ENCODE data around the gene CACNA2D3. TPM values are rescaled to one million over a fixed set of nuclear protein-coding genes. Genes with fewer than 3 reads are reported as not detected.

The CACNA2D3 gene
- total and polyA plus RNA-seq, 4 donors: 0.06 to 0.37 (median 0.08) TPM; not detected in 1

GRCh38 chr3:54814224-54814623 is 691.9 kb downstream of the CACNA2D3 start:
- no peak overlapping the region for H3K9ac ChIP-seq (ENCODE audit: low read depth in 1 of 2, low read length in 2 of 2)
- WGBS: 90% methylated on average over 3 of the region's 3 CpGs
- H3K4me1 ChIP-seq (ENCODE audit: control insufficient read depth in 4 of 4, insufficient read depth in 4 of 4, low read length in 3 of 4): no peaks in the 10 kb centered on the region
- H3K27me3 ChIP-seq (ENCODE audit: control insufficient read depth in 4 of 4, insufficient read depth in 4 of 4, low read length in 3 of 4): no peaks in the 10 kb centered on the region
- no peak for TF ChIP-seq ATF3 (IDR thresholded peaks at IDR 0.05)
- TF ChIP-seq HNF4A (conservative IDR thresholded peaks at IDR 0.05): no peak
- no peak for TF ChIP-seq RXRA (IDR thresholded peaks at IDR 0.05)
- TF ChIP-seq MAX (IDR thresholded peaks at IDR 0.05): no peak
- no peak for TF ChIP-seq JUND (IDR thresholded peaks at IDR 0.05)
- TF ChIP-seq FOXA2 (IDR thresholded peaks at IDR 0.05): no peak
- no peak for TF ChIP-seq GABPA (IDR thresholded peaks at IDR 0.05 in 1 of 2, conservative IDR thresholded peaks at IDR 0.05 in 1 of 2)
- TF ChIP-seq CTCF (IDR thresholded peaks at IDR 0.05; ENCODE audit: low read depth, low read length, missing input control): no peak
- no peak for TF ChIP-seq FOXA1 (IDR thresholded peaks at IDR 0.05)
- TF ChIP-seq SP1 (IDR thresholded peaks at IDR 0.05): no peak
- no peak for TF ChIP-seq EGR1 (IDR thresholded peaks at IDR 0.05; ENCODE audit: low read depth in 2 of 2)
- no peak overlapping the region for H3K27ac ChIP-seq (ENCODE audit: low read depth in 1 of 2, low read length in 2 of 2)
- DNase-seq (ENCODE audit: low spot score): no peak
- no peaks in the 10 kb centered on the region for H3K36me3 ChIP-seq (ENCODE audit: control insufficient read depth in 4 of 4, insufficient read depth in 3 of 4, low read depth in 1 of 4, low read length in 3 of 4)
- no peaks in the 10 kb centered on the region for H3K9me3 ChIP-seq (ENCODE audit: control insufficient read depth in 4 of 4, low read length in 3 of 4)
- H3K4me3 ChIP-seq (ENCODE audit: low read depth in 1 of 3, low read length in 3 of 3): no peak overlapping the region

GRCh38 chr3:54817628-54818027 is 695.3 kb downstream of the CACNA2D3 start:
- Histone ChIP-seq H3K36me3 (ENCODE audit: control insufficient read depth in 4 of 4, insufficient read depth in 3 of 4, low read depth in 1 of 4, low read length in 3 of 4) (no peaks in the 10 kb centered on the region), H3K4me1 (ENCODE audit: control insufficient read depth in 4 of 4, insufficient read depth in 4 of 4, low read length in 3 of 4) (no peaks in the 10 kb centered on the region), H3K27ac (ENCODE audit: low read depth in 1 of 2, low read length in 2 of 2) (no peak overlapping the region), H3K9me3 (ENCODE audit: control insufficient read depth in 4 of 4, low read length in 3 of 4) (no peaks in the 10 kb centered on the region), H3K9ac (ENCODE audit: low read depth in 1 of 2, low read length in 2 of 2) (no peak overlapping the region), H3K27me3 (ENCODE audit: control insufficient read depth in 4 of 4, insufficient read depth in 4 of 4, low read length in 3 of 4) (no peaks in the 10 kb centered on the region), H3K4me3 (ENCODE audit: low read depth in 1 of 3, low read length in 3 of 3) (no peak overlapping the region)
- TF ChIP-seq RXRA (IDR thresholded peaks at IDR 0.05) (no peak), SP1 (IDR thresholded peaks at IDR 0.05) (no peak), REST (IDR thresholded peaks at IDR 0.05) (no peak), FOXA1 (IDR thresholded peaks at IDR 0.05) (no peak), RAD21 (IDR thresholded peaks at IDR 0.05) (no peak), ATF3 (IDR thresholded peaks at IDR 0.05) (no peak), NR2F2 (IDR thresholded peaks at IDR 0.05) (no peak), EGR1 (IDR thresholded peaks at IDR 0.05; ENCODE audit: low read depth in 2 of 2) (no peak), YY1 (IDR thresholded peaks at IDR 0.05) (no peak), HNF4A (conservative IDR thresholded peaks at IDR 0.05) (no peak), ZBTB33 (IDR thresholded peaks at IDR 0.05) (no peak), CTCF (IDR thresholded peaks at IDR 0.05; ENCODE audit: low read depth, low read length, missing input control) (no peak), JUND (IDR thresholded peaks at IDR 0.05) (no peak), GABPA (IDR thresholded peaks at IDR 0.05 in 1 of 2, conservative IDR thresholded peaks at IDR 0.05 in 1 of 2) (no peak), TAF1 (conservative IDR thresholded peaks at IDR 0.05) (no peak), FOXA2 (IDR thresholded peaks at IDR 0.05) (no peak)
- DNase-seq (ENCODE audit: low spot score): no peak
- WGBS: 55% methylated on average over 1 of the region's 1 CpG
